Osteoblast (primary cell): Measurements from ENCODE around the gene DISP1. TPM values are rescaled to one million over a fixed set of nuclear protein-coding genes. Genes with fewer than 3 reads are reported as not detected.
"Not testable (repeated sequence)": the region's sequence is repeated elsewhere in the genome, so short reads cannot be mapped to it uniquely, and the experiment has no call there.

Source experiments
- DNase-seq: peaks from one replicate; pipeline ENCODE4 v3.0.0; 2011; ENCODE audit warnings: low spot score, mixed read lengths; ENCODE audit not compliant: insufficient read length; ENCODE audit errors: missing footprints
- H2AFZ ChIP-seq: 2 replicates; pipeline ENCODE4 v1.6.0; 2011; ENCODE audit warnings: mild to moderate bottlenecking, low read length
- H3K27ac ChIP-seq: 2 replicates; pipeline ENCODE4 v1.5.1; 2011; ENCODE audit warnings: mild to moderate bottlenecking, low read depth, low read length, moderate library complexity
- H3K27me3 ChIP-seq: 2 replicates; pipeline ENCODE4 v1.6.0; 2012; ENCODE audit warnings: mild to moderate bottlenecking, control low read depth, inconsistent platforms, low read length, moderate library complexity; ENCODE audit not compliant: insufficient read depth
- H3K36me3 ChIP-seq: 2 replicates; pipeline ENCODE4 v1.5.1; 2011; ENCODE audit warnings: mild to moderate bottlenecking, low read length, control low read depth, moderate library complexity; ENCODE audit not compliant: insufficient read depth
- H3K4me1 ChIP-seq: 2 replicates; pipeline ENCODE4 v1.5.1; 2011; ENCODE audit warnings: mild to moderate bottlenecking, low read length, control low read depth, moderate library complexity; ENCODE audit not compliant: insufficient read depth
- H3K4me2 ChIP-seq: 2 replicates; pipeline ENCODE4 v1.6.0; 2011; ENCODE audit warnings: mild to moderate bottlenecking, low read length; ENCODE audit not compliant: insufficient read depth
- H3K4me3 ChIP-seq: fragments of 200-600 bp; sonication (generic); 3 replicates; pipeline ENCODE4 v1.5.1; 2012; ENCODE audit warnings: mild to moderate bottlenecking, low read length, inconsistent platforms; ENCODE audit not compliant: insufficient read depth
- H3K79me2 ChIP-seq: 2 replicates; pipeline ENCODE4 v1.6.0; 2012; ENCODE audit warnings: mild to moderate bottlenecking, low read length, control low read depth, inconsistent platforms; ENCODE audit not compliant: insufficient read depth
- H3K9me3 ChIP-seq: 2 replicates; pipeline ENCODE4 v1.5.1; 2011; ENCODE audit warnings: low read depth, low read length, control low read depth
- H4K20me1 ChIP-seq: 2 replicates; pipeline ENCODE4 v1.6.0; 2012; ENCODE audit warnings: mild to moderate bottlenecking, low read length, control low read depth; ENCODE audit not compliant: insufficient read depth
- CTCF ChIP-seq: IDR thresholded peaks from 2 replicates; pipeline ENCODE4 v1.5.1; 2011; ENCODE audit warnings: mild to moderate bottlenecking, low read depth, low read length, moderate library complexity; ENCODE audit errors: extremely low read depth
- total RNA-seq: library from RNA; depleted of rRNA; stranded (reverse); fragments of >200 nt; gene quantifications from 2 replicates; pipeline ENCODE4 v1.2.3, GENCODE V29; 2012

Gene DISP1
- total RNA-seq, 1 donor: 4.3 TPM

- no peaks in the 10 kb centered on the region for H3K79me2 ChIP-seq
- no peaks in the 10 kb centered on the region for H3K36me3 ChIP-seq
- no peak overlapping the region for H3K27ac ChIP-seq
- H3K9me3 ChIP-seq: no peaks in the 10 kb centered on the region
- H3K4me2 ChIP-seq: no peak overlapping the region
- DNase-seq: no peak
- H3K4me1 ChIP-seq: no peaks in the 10 kb centered on the region
- TF ChIP-seq CTCF: no peak
- H3K27me3 ChIP-seq: no peaks in the 10 kb centered on the region
- no peak overlapping the region for H2AFZ ChIP-seq
- no peaks in the 10 kb centered on the region for H4K20me1 ChIP-seq
- no peak overlapping the region for H3K4me3 ChIP-seq
Measured at GRCh38 chr1:222843469-222844410, 28.9 kb downstream of the DISP1 start.

DNA sequence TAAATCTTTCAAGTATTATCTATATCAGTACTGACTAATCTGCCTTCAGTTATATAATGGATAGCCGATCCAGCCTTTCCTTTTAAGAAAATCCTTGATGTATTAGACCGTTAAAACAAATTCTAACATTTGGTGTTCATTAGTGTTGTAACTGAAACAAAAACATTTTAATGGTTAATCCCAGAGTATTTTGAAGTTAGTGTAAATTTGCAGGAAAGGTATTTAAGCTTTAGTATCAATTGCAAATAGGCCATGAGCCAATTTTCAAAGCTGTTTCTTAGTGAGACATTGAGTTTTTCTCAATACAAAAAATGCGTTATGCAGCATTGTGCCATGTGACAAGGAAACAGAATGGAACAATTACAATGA, 29.6 kb downstream of the DISP1 start:
- Histone ChIP-seq H3K9me3 (no peaks in the 10 kb centered on the region), H3K36me3 (no peaks in the 10 kb centered on the region), H3K27ac (no peak overlapping the region), H2AFZ (no peak overlapping the region), H4K20me1 (no peaks in the 10 kb centered on the region), H3K4me3 (no peak overlapping the region), H3K4me2 (no peak overlapping the region), H3K27me3 (no peaks in the 10 kb centered on the region), H3K4me1 (no peaks in the 10 kb centered on the region), H3K79me2 (no peaks in the 10 kb centered on the region)
- TF ChIP-seq CTCF: no peak
- DNase-seq: no peak

GRCh38 chr1:222845763-222846162, 30.9 kb downstream of the DISP1 start:
- H2AFZ ChIP-seq: no peak overlapping the region
- no peak overlapping the region for H3K27ac ChIP-seq
- no peaks in the 10 kb centered on the region for H3K9me3 ChIP-seq
- H3K4me1 ChIP-seq: no peaks in the 10 kb centered on the region
- no peak overlapping the region for H3K4me2 ChIP-seq
- H3K79me2 ChIP-seq: no peaks in the 10 kb centered on the region
- no peaks in the 10 kb centered on the region for H3K36me3 ChIP-seq
- no peaks in the 10 kb centered on the region for H3K27me3 ChIP-seq
- DNase-seq: no peak
- H3K4me3 ChIP-seq: no peak overlapping the region
- TF ChIP-seq CTCF: no peak
- no peaks in the 10 kb centered on the region for H4K20me1 ChIP-seq

DNA sequence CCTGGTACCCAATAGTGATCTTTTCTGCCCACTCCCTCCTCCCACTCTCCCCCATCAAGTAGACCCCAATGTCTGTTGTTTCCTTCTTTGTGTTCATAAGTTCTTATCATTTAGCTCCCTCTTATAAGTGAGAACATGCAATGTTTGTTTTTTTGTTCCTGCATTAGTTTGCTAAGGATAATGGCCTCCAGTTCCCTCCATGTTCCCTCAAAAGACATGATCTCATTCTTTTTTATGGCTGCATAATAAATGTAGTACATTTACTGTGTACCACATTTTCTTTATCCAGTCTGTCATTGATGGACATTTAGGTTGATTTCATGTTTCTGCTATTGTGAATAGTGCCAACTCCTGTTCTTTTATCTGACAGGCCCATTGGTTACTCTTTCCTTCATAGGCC, 35.7 kb downstream of the DISP1 start:
- not testable (repeated sequence) for H2AFZ ChIP-seq, H3K27me3 ChIP-seq, H3K4me1 ChIP-seq, H3K9me3 ChIP-seq, H3K4me2 ChIP-seq, H3K27ac ChIP-seq, H4K20me1 ChIP-seq, DNase-seq, H3K36me3 ChIP-seq, H3K4me3 ChIP-seq, H3K79me2 ChIP-seq
